Smooth muscle cell (in vitro differentiated cells): ENCODE data around the gene SPHK2. TPM values are rescaled to one million over a fixed set of nuclear protein-coding genes. Genes with fewer than 3 reads are reported as not detected.

Experiments used
- DNase-seq: peaks from one replicate; lab custom pipeline; 2025; ENCODE audit not compliant: unreplicated experiment; lab: John Stamatoyannopoulos, UW
- H2AFZ ChIP-seq: fragments of 200-600 bp; sonication (generic); 2 replicates; pipeline ENCODE4 v1.6.0; 2016; ENCODE audit warnings: antibody characterized with exemption, low read depth, mild to moderate bottlenecking
- H3F3A ChIP-seq: fragments of 200-600 bp; sonication (generic); 2 replicates; pipeline ENCODE4 v1.6.0; 2017; ENCODE audit warnings: antibody characterized with exemption, low read depth
- H3K27ac ChIP-seq: fragments of 200-600 bp; sonication (generic); 2 replicates; pipeline ENCODE4 v1.5.1; 2016; ENCODE audit warnings: low read depth, mild to moderate bottlenecking
- H3K27me3 ChIP-seq: fragments of 200-600 bp; sonication (generic); 2 replicates; pipeline ENCODE4 v1.6.1; 2016; ENCODE audit warnings: low read depth, mild to moderate bottlenecking
- H3K36me3 ChIP-seq: fragments of 200-600 bp; sonication (generic); 2 replicates; pipeline ENCODE4 v1.5.1; 2016; ENCODE audit warnings: low read depth
- H3K4me1 ChIP-seq: fragments of 200-600 bp; sonication (generic); 2 replicates; pipeline ENCODE4 v1.5.1; 2016; ENCODE audit warnings: low read depth
- H3K4me2 ChIP-seq: fragments of 200-600 bp; sonication (generic); 2 replicates; pipeline ENCODE4 v1.6.0; 2016; ENCODE audit warnings: mild to moderate bottlenecking
- H3K4me3 ChIP-seq: fragments of 200-600 bp; sonication (generic); 2 replicates; pipeline ENCODE4 v1.5.1; 2016; ENCODE audit warnings: mild to moderate bottlenecking
- H3K79me2 ChIP-seq: fragments of 200-600 bp; sonication (generic); 2 replicates; pipeline ENCODE4 v1.6.0; 2016; ENCODE audit warnings: low read depth, mild to moderate bottlenecking
- H3K9ac ChIP-seq: fragments of 200-600 bp; sonication (generic); 2 replicates; pipeline ENCODE4 v1.6.0; 2016; ENCODE audit warnings: low read depth
- H3K9me3 ChIP-seq: fragments of 200-600 bp; sonication (generic); replicated peaks from 2 replicates; pipeline ENCODE4 v1.5.1; 2016; ENCODE audit warnings: low read depth
- H4K20me1 ChIP-seq: fragments of 200-600 bp; sonication (generic); 2 replicates; pipeline ENCODE4 v1.6.0; 2016; ENCODE audit warnings: low read depth
- CTCF ChIP-seq: fragments of 200-600 bp; sonication (generic); IDR thresholded peaks from 2 replicates; pipeline ENCODE4 v1.5.1; 2017; ENCODE audit warnings: borderline replicate concordance, mild to moderate bottlenecking, antibody characterized with exemption; ENCODE audit not compliant: insufficient read depth, poor library complexity, severe bottlenecking
- WGBS: methylation state at CpG from one replicate; pipeline ENCODE4 v1.1.7; 2016; ENCODE audit warnings: low lambda C conversion rate; 5-methylcytosine and 5-hydroxymethylcytosine counted together
- polyA plus RNA-seq: library from polyadenylated mRNA; unstranded; fragments of >200 nt; fragmentation: Nextera tagmentation; extraction: Ambion mirVana; gene quantifications from 2 replicates; pipeline ENCODE4 v1.2.1, GENCODE V29; 2016
- total RNA-seq: library from RNA; depleted of rRNA; stranded (reverse); fragments of >200 nt; gene quantifications from 2 replicates; pipeline ENCODE4 v1.2.3, GENCODE V29; 2014

The SPHK2 gene
- total and polyA plus RNA-seq, 2 experiments from 2014 or later = 8.2 to 9.3 TPM

DNA sequence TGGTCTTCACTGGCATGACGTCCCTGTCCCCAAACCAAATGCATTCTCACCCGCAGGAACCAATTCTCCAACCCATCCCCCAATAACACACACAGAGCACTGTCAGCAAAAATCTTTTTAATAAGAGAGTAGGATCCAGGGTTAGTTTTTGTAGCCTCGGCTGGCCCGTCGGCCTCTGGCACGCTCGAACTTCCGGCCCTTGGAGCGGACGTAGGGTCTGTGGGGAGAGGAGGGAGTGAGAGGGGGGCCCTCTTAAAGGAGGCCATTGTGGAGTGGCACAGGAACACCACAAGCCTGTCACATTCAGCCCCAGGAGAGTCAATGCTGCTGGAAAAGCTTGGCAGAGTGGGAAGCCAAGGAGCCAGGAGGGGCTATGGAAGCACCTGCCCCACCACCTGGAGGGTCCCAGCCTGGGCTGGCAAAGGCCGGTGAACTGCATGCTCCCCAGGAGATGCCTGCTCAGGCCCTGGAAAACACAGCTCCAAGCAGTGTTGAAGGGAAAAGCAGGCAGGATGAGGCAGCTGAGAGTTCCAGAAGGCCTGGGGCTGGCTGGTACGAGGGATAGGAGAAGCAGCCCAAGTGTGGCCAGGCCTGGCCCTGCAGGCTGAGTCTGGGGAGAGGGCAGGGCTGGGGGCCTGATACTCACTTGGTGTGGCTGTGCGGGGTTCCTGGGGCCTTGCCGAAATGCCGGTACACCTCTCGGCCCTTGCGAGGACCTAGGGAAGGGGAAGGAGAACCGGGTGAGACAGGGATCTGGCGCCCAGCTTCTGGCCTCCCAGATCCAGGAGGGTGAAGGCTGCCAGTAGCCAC lies 3.9 kb upstream of the SPHK2 start:
- Histone ChIP-seq H4K20me1 (peaks cover 41% of the 10 kb centered on the region), H3K36me3 (peaks cover 3% of the 10 kb centered on the region), H3F3A (peaks cover 21% of the 10 kb centered on the region), H3K9ac (no peak overlapping the region), H3K27ac (no peak overlapping the region), H3K4me3 (no peak overlapping the region), H2AFZ (no peak overlapping the region), H3K4me1 (peaks cover 21% of the 10 kb centered on the region), H3K79me2 (peaks cover 27% of the 10 kb centered on the region), H3K27me3 (no peaks in the 10 kb centered on the region), H3K9me3 (no peaks in the 10 kb centered on the region), H3K4me2 (no peak overlapping the region)
- no peak for TF ChIP-seq CTCF
- DNase-seq = no peak
- WGBS = 87% methylated on average over 19 of the region's 19 CpGs

- no peak overlapping the region for H3K4me2 ChIP-seq
- 98% methylated on average over 16 of the region's 16 CpGs for WGBS
- no peak for DNase-seq
Observed at GRCh38 chr19:48616041-48616436, 3.3 kb upstream of the SPHK2 start.

DNA sequence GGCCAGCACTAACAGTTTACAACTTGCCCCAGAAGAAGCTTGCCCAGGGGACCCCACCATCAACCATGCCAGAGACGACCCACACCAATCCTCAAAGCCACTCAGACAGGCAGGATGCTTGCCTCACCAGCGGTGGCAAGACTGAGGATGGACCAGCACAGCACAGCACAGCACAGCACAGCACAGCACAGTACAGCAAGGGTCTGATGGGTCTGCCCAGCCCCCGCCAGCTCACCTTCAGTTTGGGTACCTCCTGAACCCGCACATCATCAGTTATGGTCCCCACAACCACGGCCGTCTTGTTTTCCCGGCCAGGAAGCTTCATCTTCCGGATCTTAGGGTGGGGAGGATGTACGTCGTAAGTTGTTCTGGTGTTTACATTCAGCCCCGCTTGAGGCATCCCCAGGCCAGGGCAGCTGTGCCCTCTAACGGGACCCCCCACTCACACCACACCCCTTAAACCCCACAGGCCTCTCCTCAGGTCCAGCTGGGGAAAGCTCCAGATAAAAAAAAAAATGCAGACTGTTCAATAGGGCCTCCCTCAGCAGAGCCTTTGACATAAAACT lies 2.7 kb upstream of the SPHK2 start:
- peak overlapping the region; percentile 79 for H3K27ac ChIP-seq
- peaks cover 21% of the 10 kb centered on the region for H3K4me1 ChIP-seq
- peaks cover 21% of the 10 kb centered on the region for H3F3A ChIP-seq
- H3K9me3 ChIP-seq = no peaks in the 10 kb centered on the region
- no peak overlapping the region for H3K9ac ChIP-seq
- no peak for TF ChIP-seq CTCF
- DNase-seq = no peak
- no peaks in the 10 kb centered on the region for H3K27me3 ChIP-seq
- H4K20me1 ChIP-seq = peaks cover 41% of the 10 kb centered on the region
- no peak overlapping the region for H3K4me3 ChIP-seq
- peak overlapping the region; percentile 91 for H3K4me2 ChIP-seq
- 91% methylated on average over 12 of the region's 12 CpGs for WGBS
- H2AFZ ChIP-seq = no peak overlapping the region
- H3K36me3 ChIP-seq = peaks cover 3% of the 10 kb centered on the region
- peaks cover 27% of the 10 kb centered on the region for H3K79me2 ChIP-seq

More at GRCh38 chr19:48616041-48616436, 3.3 kb upstream of the SPHK2 start:
- Histone ChIP-seq H3K27ac (no peak overlapping the region), H3K4me1 (peaks cover 21% of the 10 kb centered on the region), H3K9me3 (no peaks in the 10 kb centered on the region), H4K20me1 (peaks cover 41% of the 10 kb centered on the region), H3F3A (peaks cover 21% of the 10 kb centered on the region), H3K4me3 (no peak overlapping the region), H3K36me3 (peaks cover 3% of the 10 kb centered on the region), H3K9ac (no peak overlapping the region), H3K27me3 (no peaks in the 10 kb centered on the region), H3K79me2 (peaks cover 27% of the 10 kb centered on the region), H2AFZ (no peak overlapping the region)
- TF ChIP-seq CTCF = no peak
